IPS DF 4.7 (cell line): Measurements from ENCODE around the gene C11orf21.
A peak's percentile ranks its signal among the peaks of the same experiment; 100 is the strongest.

Experiments used
- DNase-seq: peaks from one replicate; pipeline ENCODE4 v3.0.0-alpha.2; 2013; ENCODE audit warnings: low spot score; ENCODE audit errors: extremely low read depth

C11orf21 gene

GRCh38 chr11:2271327-2272227, 30.1 kb downstream of the C11orf21 start:
- DNase-seq: no peak

- DNase-seq: no peak
These were observed 30.7 kb downstream of the C11orf21 start for GRCh38 chr11:2271077-2271326.

DNA sequence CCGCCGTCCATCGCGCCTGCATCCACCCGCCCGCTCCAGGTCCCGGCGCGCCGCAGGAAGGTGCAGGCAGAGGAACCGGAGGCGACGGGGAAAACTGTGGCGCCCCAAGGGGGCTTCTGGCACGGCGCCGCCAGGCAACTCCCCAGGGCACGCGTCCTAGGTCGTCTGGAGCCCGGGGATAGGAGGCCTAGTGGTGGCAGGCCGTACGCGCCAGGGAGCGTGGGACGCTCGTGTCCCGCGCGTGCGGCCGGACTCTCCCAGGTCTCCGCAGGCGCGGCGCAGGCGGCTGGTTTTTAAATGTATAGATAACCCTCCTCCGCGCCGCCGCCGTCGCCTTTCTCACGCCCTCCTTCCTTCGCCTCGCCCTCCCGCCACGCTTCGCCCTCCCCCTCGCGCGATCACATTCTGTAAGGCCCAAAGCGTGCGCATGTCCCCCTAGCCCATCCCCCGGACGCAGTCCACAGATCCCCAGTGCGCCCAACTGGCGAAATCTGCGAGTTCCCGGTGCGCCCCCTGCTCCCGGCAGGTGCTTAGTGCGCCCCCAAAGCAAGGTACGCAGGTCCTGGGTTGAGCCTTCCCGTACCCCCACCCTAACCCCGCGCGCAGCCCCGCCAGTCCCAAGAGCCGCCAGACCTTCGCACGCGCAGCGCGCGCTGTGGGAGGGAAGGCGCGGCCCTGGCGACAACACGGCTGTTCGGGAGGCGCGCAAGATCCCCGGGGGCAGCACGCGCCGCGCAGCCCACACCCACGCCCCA, 31.2 kb downstream of the C11orf21 start, which contains the start of gene ASCL2:
Gene ASCL2 (minus strand): TSS at position 267 of the 755 bp plus-strand sequence. CDS start 256 bp downstream, at position 11.
- no peak for DNase-seq

DNA sequence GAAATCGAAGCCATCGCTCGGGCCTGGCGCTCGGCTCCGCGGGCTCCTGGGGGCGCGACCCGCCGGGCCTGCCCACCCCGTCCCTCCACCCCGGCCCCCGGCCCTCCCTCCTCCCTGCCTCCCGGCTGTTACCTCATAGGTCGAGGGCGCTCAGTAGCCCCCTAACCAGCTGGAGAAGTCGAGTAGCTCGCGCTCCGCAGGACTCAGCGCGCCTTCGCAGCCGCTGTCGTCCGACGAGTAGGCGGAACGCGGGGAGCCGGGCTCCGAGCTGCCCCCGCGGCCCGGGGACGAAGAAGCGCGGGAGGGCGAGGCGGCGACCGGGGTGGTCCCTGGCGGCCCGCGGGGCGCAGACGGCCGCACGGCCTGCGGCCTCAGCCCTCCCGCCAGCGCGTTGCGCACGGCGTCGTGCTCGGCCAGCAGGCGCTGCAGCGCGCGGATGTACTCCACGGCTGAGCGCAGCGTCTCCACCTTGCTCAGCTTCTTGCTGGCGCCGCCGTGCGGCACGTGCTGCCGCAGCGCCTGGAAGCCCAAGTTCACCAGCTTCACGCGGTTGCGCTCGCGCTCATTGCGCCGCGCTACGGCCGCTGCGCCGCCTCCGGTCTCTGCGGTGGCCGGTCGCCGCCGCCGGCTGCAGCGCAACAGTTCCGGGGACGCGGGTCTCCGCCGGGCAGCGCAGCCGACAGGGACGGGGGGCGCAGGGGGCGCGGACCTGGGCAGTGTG, 32.0 kb downstream of the C11orf21 start:
- peak; percentile 41 for DNase-seq

DNA sequence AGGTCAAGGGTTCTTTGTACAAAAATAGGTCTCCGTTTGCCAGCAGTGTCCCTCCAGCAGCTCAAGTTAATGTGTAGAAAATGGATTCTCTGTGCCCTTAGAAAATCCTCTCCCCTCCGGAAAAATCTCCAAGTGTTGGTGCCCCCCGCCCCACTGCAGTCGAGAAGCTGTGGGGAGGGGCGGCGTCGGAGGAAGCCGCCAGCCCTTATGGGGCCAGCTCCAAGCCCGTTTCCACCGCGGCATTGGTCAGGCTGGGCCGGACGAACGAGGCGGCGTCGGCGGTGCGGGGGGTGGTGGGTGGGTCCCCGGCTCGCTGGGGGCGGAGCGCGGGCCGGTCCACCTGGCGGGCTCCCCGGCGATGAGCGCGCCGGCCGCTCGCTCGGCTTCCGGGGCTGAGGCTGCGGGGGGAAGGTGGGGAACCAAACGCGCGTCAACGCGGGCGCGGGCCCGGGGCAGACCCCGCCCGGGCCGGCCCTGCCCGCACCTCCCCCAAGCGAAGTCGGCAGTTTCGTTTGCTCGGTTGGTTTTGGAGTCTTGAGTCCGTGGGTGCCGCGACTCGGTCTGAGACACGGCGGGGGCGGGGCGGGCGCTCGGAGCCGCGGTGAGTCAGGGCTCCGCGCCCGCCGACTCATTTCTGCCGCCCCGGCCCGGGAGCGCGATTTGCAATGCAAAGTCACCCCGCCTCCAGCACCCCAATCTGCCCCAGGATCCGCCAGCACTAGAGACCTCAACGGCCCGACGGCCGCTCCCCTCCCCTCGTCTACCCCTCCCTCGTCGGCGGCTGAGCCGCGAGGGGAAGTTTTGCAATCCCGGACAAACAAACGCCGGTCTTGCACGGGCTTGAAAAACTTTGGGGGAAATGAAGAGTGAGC, 32.8 kb downstream of the C11orf21 start:
- DNase-seq: no peak

GRCh38 chr11:2267851-2268728, 33.6 kb downstream of the C11orf21 start:
- DNase-seq: no peak

DNA sequence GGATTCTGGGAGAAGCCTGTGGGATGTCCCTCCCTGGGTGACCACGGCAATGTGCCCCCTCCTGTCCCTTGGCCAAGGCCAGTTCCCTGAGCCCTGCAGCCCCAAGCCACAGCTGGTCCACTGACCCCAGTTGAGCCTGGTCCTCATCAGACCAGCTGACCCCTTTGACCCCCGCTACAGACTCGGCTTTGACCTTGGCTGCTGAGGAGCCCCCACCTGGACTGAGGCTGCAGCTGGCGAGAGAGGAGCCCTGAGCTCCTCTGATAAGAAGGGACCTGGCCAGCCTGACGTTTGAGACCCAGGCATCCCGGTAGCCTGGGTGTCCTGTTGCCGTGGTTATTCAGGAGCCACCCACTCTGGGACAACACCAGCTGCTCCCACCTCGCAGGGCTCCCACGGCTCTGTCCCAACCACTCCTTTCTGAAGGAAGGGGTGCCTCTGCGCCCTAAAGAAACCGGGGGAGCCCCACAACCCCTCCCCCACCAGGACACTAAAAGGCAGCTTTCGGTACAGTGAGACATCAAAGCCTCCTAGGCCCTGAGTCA, 34.3 kb downstream of the C11orf21 start:
- DNase-seq: no peak

- DNase-seq: no peak
These were observed 35.0 kb downstream of the C11orf21 start for GRCh38 chr11:2266586-2267305.

- DNase-seq: no peak
These were observed 35.7 kb downstream of the C11orf21 start for GRCh38 chr11:2265854-2266585.

- DNase-seq: no peak
These were observed 36.3 kb downstream of the C11orf21 start for GRCh38 chr11:2265396-2265795.

GRCh38 chr11:2264366-2265053, 37.2 kb downstream of the C11orf21 start:
- DNase-seq: no peak

DNA sequence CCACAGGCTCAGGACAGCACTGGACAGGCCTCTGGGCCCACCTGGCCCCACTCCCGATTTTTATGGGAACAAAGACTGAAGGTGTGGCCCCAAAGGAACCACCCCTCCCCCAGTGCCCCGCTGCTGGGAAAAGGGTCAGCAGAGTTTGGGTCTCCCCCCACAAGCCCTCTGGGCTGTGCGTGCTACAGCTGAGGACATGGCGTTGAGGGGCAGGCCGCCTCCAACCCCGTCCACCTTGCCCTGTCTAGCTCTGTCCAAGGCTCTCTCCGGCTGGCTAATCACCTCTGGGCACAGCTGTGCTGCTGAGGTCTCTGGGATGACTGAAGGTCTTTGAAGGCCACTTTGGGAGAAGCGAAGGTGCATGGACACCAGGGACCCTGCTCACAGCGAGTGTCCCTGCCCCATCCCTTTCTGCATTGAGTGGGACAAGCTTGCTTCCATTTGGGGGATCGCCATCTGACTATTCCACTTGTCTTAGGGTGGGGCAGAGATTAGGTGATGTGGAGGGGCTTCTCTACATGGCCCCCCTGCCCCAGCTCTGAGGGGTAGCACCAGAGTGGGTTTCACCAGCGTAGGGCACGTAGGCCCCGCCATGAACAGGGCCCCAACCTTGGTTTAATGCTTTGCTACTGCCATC, 37.9 kb downstream of the C11orf21 start:
- DNase-seq: no peak

- DNase-seq: no peak
These were observed 38.6 kb downstream of the C11orf21 start for GRCh38 chr11:2263071-2263565.

DNA sequence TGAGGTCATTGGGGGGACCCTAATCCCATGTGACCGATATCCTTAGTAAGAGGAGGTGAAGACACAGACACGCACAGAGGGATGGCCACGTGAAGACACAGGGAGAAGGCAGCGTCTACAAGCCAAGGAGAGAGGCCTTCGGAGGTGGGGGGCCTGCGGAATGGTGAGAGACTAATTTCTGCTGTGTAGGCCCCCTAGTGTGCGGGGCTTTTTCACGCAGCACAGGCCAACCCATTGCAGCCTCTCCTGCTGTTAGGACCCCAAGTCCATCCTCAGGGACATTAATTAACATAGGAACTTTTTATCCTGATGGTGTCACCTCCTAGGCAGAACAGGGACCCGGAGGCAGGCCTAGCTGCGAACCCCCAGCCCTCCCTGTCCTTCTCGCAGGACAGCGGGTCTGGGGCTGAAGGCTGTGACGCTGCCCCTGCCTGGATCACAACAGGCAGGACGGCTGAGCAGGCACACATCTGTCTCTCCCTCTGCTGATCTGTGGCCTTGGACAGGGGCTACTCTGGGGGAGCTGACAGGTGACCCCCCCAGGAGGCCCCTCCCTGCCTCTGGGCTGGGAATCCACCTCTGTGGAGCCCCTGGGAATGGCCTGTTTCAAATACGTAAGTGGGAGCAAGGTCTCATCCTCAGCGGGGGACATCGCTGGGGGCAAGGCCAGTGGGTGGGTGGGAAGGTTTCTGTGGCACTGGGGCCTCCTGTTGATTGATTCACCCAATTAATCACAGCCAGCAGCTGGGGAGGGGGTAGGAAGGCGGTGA, 39.2 kb downstream of the C11orf21 start:
- no peak for DNase-seq

DNA sequence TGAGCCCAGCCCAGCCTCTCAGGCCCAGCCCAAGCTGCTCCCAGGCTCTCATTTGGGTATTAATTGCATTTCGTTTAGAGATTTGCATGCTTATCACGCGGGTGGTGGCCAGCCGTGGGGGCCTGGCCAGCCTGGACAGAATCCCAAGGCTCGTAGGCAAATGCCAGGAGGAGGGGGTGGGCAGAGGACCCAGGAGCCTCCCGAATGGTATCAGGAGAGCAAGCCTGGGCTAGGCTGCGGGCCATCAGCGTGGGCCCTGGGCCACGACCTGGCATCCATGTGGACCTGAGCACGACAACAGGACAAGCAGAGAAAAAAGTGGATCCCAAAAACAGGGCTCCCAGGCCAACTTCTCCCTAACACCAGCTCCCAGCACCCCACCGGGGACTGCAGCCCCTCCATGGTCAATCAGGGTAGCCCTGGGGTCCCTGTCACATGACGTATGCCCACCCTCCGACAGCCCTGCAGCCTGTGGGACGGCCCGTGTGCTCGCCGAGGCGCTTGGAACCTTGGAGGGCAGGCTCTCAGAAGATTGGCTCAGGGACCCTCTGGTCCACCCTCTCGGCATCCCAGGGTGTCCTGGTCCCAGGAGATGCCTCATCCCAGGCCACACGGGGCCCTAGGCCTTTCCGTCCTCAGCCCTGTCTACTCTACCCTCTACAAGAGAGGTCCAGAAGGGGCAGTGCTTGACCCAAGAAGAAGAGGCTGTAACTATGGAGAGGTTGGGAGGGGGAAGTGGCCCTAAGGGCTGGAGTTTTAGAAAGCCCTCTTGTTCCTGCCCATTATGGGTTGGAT, 40.1 kb downstream of the C11orf21 start:
- DNase-seq: no peak
